Measurements from ENCODE around the gene NOL12. TPM values are rescaled to one million over a fixed set of nuclear protein-coding genes. Genes with fewer than 3 reads are reported as not detected.

NOL12 gene
- total RNA-seq, 1 experiment from 2014 or later: 31.4 TPM

DNA sequence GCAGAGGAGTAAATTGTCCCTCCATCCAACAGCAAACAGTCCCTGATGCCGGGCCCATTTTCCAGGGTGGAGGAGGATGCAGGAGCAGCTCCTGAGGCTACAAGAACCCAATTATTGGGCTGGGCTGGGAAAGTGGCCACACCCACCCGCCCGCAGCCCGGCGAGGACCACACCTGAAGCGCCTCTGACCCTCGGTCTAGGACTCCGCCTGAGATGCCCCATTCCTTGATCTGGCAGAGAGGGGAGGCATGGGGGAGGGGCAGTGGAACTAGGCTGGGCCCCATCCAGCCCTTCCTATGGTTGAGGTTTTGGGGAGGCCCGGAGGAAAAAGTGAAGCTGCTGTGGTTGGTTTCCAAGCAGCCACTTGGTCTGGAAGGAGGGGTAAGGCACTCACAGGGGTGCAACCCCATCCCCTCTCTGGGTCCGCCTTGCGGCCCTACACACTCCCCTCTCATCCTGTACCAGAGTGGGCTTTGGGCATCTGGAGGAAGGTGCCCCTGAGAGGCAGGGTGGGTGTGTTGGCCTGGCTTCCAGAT is 13.2 kb upstream of the NOL12 start:
- RAD21 ChIA-PET (ENCODE audit: low non-redundant PET in 1 of 2, low total read pairs in 2 of 2, uncharacterized antibody in 2 of 2, unreplicated experiment in 2 of 2): no interaction called here
- H3K27ac ChIP-seq (ENCODE audit: low read depth, low read length): peak overlapping the region; percentile 26; the same call in 1 of the 2 replicates
- no peaks in the 10 kb centered on the region for H3K9me3 ChIP-seq (ENCODE audit: control insufficient read depth in 1 of 2, insufficient read depth in 1 of 2, low read depth in 1 of 2, low read length in 2 of 2)
- no TSS peak for BruUV-seq (replicated peaks)
- intact Hi-C loops (cut with micrococcal nuclease): no loop called here
- TF ChIP-seq CTCF (IDR thresholded peaks at IDR 0.05 in 2 of 3, conservative IDR thresholded peaks at IDR 0.05 in 1 of 3; ENCODE audit: borderline replicate concordance in 1 of 3, insufficient read depth in 1 of 3, low read depth in 2 of 3, low read length in 2 of 3) (no peak), EZH2 (IDR thresholded peaks at IDR 0.05) (no peak), POLR2A (IDR thresholded peaks at IDR 0.05; ENCODE audit: borderline replicate concordance, extremely low read depth, insufficient read depth, insufficient read length) (no peak), TCF7L2 (IDR thresholded peaks at IDR 0.05; ENCODE audit: borderline replicate concordance, extremely low read depth, insufficient read depth, insufficient read length) (no peak), RAD21 (IDR thresholded peaks at IDR 0.05; ENCODE audit: low read depth) (no peak), CEBPB (IDR thresholded peaks at IDR 0.05; ENCODE audit: low read depth) (no peak), YY1 (IDR thresholded peaks at IDR 0.05; ENCODE audit: extremely low read depth, insufficient replicate concordance, low read depth, low read length) (no peak), EGR1 (IDR thresholded peaks at IDR 0.05; ENCODE audit: low read depth) (no peak), MAX (IDR thresholded peaks at IDR 0.05) (no peak), SIN3A (IDR thresholded peaks at IDR 0.05; ENCODE audit: low read depth) (no peak)
- TF ChIP-seq, protein P1, sequence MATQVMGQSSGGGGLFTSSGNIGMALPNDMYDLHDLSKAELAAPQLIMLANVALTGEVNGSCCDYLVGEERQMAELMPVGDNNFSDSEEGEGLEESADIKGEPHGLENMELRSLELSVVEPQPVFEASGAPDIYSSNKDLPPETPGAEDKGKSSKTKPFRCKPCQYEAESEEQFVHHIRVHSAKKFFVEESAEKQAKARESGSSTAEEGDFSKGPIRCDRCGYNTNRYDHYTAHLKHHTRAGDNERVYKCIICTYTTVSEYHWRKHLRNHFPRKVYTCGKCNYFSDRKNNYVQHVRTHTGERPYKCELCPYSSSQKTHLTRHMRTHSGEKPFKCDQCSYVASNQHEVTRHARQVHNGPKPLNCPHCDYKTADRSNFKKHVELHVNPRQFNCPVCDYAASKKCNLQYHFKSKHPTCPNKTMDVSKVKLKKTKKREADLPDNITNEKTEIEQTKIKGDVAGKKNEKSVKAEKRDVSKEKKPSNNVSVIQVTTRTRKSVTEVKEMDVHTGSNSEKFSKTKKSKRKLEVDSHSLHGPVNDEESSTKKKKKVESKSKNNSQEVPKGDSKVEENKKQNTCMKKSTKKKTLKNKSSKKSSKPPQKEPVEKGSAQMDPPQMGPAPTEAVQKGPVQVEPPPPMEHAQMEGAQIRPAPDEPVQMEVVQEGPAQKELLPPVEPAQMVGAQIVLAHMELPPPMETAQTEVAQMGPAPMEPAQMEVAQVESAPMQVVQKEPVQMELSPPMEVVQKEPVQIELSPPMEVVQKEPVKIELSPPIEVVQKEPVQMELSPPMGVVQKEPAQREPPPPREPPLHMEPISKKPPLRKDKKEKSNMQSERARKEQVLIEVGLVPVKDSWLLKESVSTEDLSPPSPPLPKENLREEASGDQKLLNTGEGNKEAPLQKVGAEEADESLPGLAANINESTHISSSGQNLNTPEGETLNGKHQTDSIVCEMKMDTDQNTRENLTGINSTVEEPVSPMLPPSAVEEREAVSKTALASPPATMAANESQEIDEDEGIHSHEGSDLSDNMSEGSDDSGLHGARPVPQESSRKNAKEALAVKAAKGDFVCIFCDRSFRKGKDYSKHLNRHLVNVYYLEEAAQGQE (IDR thresholded peaks at IDR 0.05; ENCODE audit: low read depth): no peak
- peaks cover 0 to 2% of the 10 kb centered on the region in 2 experiments; a peak in 1 of 4 replicates for H3K36me3 ChIP-seq (ENCODE audit: control insufficient read depth in 1 of 2, insufficient read depth in 2 of 2, low read length in 2 of 2)
- no peaks in the 10 kb centered on the region for H3K27me3 ChIP-seq (ENCODE audit: insufficient read depth, low read length)
- H3K4me3 ChIP-seq (replicated peaks in 1 of 2; ENCODE audit: low read depth in 1 of 2, low read length in 2 of 2): no peak overlapping the region
- ATAC-seq: no peak
- H2AFZ ChIP-seq (ENCODE audit: low read depth, low read length, poor library complexity, severe bottlenecking): no peak overlapping the region
- no peak overlapping the region for H3K9ac ChIP-seq (ENCODE audit: low read length)
- CTCF ChIA-PET: interaction anchor here (1.1 kb wide), 1 partner anchor 30 kb away, joined by 3 read pairs; no protein-coding TSS in a partner anchor
- H3K4me1 ChIP-seq (ENCODE audit: control insufficient read depth in 1 of 2, insufficient read depth in 2 of 2, low read length in 2 of 2): peaks cover 43 to 66% of the 10 kb centered on the region in 2 experiments
- DNase-seq (ENCODE audit: low read depth, low spot score): no peak
- no peaks in the 10 kb centered on the region for H4K20me1 ChIP-seq (ENCODE audit: insufficient read depth)
- no peak overlapping the region for H3K4me2 ChIP-seq (ENCODE audit: low read length)
- POLR2A ChIA-PET: interaction anchor here (4.6 kb wide), 1 partner anchor 14 kb away, joined by 71 read pairs; the partner anchor contains the start of gene PDXP
- peaks cover 13% of the 10 kb centered on the region; the same call in 1 of the 2 replicates for H3K79me2 ChIP-seq (ENCODE audit: insufficient read depth, low read length)
- H3K9me2 ChIP-seq (ENCODE audit: insufficient read depth): no peaks in the 10 kb centered on the region

Data from HCT116 (cell line).